Adipose tissue (tissue), 3 donors: ENCODE results near the gene RSPH9. TPM values are rescaled to one million over a fixed set of nuclear protein-coding genes. Genes with fewer than 3 reads are reported as not detected.
A peak's percentile ranks its signal among the peaks of the same experiment; 100 is the strongest.

ENCODE experiments used
- H3K27ac ChIP-seq: one replicate; pipeline ENCODE4 v1.5.1; 2013; ENCODE audit warnings: low read depth, low read length
- WGBS, 3 donors: extraction: QIAGEN DNeasy Blood & Tissue Kit; methylation state at CpG; one replicate each; pipeline ENCODE4 v1.1.7; 2013; 5-methylcytosine and 5-hydroxymethylcytosine counted together
- polyA plus RNA-seq, 3 donors: library from polyadenylated mRNA; stranded (reverse); fragments of 200-250 nt; gene quantifications; one replicate each; pipeline ENCODE4 v1.2.3, GENCODE V29; 2013
- donor health status: healthy with polysubstance abuse.
- donor health status: Bipolar disorder and iron deficiency.
- donor health status: healthy.

RSPH9 gene
- polyA plus RNA-seq, 3 donors, result 0.21 to 0.52 (median 0.22) TPM

DNA sequence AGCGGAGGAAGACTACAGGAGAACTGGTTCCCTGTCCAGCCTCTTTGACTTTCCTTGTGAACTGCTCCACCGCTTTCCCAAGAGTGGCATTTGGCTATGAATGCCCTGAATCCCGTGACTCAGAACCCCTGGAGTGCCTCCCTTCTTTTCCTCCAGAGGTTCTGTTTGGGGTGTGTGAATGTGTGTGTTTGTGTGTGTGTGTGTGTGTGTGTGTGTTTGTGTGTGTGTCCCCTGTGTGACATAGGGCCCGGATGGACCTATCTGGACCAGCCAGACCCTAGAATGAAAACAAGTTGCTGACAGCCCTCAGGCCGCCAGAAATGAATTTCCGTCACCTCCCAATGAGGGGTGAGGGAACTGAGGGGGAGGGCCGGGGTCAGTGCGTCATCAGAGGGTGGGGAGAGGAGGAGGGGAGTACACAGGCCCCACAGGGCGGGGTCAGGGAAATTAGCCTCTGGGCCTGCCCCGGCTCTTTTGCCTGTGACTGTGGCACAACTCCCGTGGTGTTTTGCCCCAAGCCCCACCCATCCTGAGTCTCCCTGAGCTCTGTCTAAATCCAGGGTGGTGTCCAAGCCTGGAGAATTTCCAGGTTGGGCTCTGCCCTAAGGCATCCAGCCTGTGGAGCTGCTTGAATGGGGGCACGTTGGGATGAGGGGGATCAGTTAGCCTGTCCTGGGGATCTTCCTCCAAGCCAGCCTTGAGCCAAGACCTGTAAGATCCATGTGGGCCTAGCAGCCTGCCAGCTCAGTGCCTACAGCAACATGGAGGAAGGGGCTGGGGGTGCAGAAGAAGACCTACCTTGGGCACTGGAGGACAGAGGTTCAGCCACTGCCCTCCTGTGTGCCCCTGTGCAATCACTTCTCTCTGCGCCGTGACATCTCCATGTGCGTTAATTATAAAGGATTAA lies 58.0 kb downstream of the RSPH9 start:
- WGBS, 3 donors, result 29 to 32% (median 29%) methylated on average over 15 of the region's 15 CpGs
- H3K27ac ChIP-seq, result peak overlapping the region; percentile 36

DNA sequence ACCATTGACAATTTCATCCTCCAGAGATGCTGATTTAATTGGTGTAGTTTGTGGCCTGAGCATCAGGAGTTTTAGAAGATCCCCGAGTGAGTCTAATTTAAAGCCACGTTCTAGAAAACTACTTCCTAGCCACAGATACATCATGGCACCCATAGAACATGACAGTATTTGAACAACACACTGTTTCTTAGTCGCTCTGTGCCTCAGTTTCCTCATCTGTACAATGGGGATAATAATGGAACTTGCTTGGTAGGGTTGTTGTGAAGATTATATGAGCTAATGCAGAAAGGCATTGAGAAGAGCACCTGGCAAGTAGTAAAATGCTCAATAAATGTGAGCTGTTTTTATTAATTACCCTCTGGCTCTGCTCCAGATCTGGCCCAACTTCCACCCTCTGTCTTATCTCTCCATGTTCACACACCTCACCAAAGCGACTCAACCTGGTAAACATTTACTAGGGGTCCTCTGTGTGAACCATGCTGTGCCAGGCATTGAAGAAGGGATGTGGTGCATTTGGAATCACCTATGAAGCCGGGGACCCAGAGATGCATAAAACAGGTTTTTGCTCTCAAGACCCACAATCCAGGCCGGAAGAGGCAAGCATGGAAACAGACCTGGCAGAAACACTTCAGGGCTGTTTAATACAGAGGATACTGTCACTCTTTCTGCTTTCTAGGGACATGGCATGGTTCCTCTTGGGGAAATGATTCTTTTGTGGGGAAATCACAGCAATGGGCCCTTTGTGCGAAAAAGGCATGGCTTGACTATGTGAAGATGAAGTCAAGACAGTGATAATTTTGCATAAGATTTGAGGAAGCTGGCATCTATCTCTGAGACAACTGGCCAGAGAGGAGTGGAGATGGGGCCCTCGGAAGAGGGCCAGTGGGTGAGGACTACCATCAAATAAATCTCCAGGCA lies 58.9 kb downstream of the RSPH9 start:
- WGBS, 3 donors, result 64 to 84% (median 79%) methylated on average over 8 of the region's 8 CpGs
- H3K27ac ChIP-seq, result peak overlapping the region; percentile 36

DNA sequence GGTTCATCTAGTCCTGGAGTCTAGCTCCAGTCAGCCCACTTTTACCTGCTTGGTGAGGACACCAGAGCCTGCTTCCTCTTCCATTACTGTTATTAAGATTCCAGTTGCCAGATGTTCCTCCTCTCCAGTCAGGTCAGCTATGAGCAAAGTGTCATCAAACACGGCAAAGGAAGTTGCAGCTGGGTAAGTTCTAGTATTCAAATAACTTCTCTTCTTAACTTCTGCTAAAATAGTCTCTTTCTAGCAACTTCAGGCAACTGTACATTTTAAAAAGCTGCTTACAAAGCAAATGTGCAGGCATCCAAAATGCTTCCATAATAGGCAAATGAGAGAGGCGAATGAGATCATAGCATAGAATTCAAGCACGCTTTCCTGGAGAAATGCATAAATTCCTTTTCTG lies 61.2 kb downstream of the RSPH9 start:
- WGBS, 3 donors, result 31 to 62% (median 34%) methylated on average over 3 of the region's 3 CpGs
- no peak overlapping the region for H3K27ac ChIP-seq

DNA sequence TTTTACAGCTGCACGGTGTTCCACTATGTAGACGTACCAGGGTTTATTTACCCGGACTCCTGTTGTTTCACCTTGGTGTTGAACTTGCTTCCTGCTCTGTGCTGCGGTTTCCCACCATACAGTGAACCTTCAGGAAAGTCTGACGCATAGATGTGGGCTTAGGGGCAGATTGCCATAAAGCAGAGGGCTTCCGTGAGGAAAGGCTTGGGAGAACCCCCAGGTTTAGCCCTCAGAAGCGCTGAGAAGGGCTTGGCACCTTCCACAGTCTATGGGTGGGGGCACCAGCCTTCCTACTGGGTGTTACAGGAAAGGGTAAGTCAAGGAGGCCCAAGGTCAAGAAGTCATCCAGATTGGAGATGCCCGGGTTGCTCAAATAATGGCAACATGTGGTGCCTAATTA lies 62.0 kb downstream of the RSPH9 start:
- WGBS, 3 donors, result 60 to 72% (median 66%) methylated on average over 8 of the region's 8 CpGs
- H3K27ac ChIP-seq, result peak overlapping the region; percentile 24

DNA sequence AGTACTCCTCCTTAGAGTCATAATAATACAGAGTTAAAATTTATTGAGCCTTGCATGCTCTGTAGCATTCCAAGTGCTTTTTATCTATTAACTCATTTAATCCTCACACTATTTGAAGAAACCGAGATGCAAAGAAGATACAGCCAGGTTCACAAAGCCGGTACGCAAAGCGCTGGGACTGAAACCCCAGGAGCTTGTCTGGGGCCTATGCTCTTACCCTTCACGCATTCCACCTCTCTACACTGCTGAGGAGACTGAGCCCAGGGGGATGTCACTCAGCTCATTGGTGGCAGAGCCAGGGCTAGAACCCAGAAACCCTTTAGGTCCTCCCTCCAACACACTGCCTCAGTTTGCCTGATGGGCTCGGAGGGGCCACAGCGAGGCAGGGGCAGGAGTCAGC lies 62.4 kb downstream of the RSPH9 start:
- H3K27ac ChIP-seq, result no peak overlapping the region
- 87 to 94% (median 93%) methylated on average over 7 of the region's 7 CpGs for WGBS, 3 donors

DNA sequence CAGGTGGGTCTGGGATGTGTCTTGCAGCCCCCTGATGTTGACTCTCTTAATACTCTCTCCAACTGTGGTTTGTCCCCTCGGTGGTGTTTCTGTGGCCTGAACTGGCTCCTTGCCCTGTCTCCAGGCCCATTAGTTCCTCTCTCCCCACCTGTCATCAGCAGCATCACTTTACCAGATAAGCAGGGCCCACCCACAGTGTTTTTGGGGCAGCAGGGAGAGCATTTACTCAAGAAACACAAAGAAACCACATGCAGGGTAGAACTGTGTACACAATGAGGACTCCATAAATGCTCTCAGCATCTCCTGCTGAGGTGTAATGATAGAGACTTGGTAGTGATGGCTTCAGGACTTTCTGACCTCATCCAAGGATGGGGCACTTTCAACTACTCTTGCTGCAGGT lies 62.9 kb downstream of the RSPH9 start:
- no peak overlapping the region for H3K27ac ChIP-seq
- WGBS, 3 donors, result 17 to 52% (median 50%) methylated on average over 1 of the region's 1 CpG

DNA sequence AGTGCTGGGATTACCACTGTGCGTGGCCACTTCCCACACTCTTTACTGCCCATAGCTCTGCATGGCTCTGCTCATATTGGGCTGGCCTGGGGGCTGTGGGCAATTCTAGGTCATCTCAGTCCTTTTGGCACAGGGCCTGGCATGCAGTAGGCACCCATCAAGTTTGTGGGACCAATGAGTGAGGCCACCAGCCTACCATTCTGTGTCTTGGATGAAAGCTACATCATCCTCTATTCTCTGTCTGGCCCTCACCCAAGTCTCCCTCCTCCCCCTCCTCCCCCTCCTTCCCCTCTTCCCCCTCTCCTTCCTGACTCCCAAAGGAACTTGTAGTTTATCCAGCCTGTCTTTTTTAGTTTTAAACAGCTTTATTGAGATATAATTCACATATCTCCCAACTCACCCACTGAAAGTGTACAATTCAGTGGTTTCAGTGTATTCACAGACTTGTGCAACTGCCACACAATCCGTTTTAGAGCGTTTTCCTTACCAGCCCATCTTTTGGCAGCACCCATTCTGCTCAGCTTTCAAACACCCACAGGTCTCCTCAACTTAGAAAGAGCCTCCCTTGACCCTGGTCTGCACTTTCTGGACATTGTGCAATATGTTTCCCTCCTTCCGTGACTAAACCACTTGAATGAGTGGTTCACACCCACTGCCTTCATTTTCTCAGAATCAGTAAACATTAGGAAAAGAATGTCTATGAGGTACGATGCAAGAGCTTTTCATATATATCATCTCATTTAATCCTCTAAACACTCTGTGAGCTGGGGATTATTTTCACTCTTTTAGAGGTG lies 64.2 kb downstream of the RSPH9 start:
- H3K27ac ChIP-seq, result no peak overlapping the region
- 31 to 77% (median 39%) methylated on average over 5 of the region's 5 CpGs for WGBS, 3 donors

DNA sequence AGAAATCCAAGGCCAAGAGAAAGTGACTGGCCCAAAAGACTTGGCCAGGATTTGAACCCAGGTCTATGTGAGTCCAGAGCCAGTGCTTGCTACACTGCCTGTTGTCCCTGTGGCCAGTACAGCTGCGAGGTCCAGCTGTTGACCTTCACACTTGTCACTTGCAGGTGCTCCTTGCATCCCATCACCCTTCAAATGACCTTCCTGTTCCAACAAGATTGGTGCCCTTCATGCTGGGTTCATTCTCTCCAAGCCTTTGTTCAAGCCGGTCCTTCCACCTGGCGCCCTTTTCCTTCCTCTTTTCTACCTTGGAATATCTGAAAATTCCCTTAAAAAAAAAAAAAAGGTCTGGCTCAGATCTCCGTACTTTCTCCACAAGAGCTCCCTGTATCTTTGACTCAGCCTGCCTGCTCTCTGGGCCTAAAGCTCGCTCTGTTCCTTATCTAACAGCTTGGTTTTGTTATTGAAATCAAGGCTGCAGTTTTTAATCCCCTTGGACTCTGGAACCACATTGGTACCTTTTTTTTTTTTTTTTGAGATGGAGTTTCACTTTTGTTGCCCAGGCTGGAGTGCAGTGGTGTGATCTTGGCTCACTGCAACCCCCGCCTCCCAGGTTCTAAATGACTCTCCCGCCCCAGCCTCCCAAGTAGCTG lies 64.9 kb downstream of the RSPH9 start:
- no peak overlapping the region for H3K27ac ChIP-seq
- 62 to 71% (median 66%) methylated on average over 7 of the region's 7 CpGs for WGBS, 3 donors

DNA sequence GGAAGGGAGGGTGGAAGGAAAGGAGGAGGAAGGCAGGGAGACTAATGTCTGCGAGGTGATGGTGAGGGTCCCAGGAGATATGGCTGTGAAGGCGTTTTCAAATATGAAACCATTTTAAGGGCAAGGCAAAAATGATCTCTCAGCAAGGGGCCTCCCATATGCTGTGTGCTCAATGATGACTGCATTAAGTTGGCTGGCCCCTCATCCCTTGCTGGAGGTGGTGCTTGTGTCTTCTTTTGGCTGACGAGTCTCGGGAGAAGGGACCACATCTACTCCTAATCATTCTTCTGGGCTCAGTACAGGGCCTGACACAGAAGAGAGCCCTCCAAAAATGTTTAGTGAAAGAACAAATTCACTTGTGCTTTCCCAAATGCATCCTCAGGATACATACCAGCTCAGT lies 65.7 kb downstream of the RSPH9 start:
- WGBS, 3 donors, result 67 to 78% (median 75%) methylated on average over 4 of the region's 4 CpGs
- no peak overlapping the region for H3K27ac ChIP-seq

DNA sequence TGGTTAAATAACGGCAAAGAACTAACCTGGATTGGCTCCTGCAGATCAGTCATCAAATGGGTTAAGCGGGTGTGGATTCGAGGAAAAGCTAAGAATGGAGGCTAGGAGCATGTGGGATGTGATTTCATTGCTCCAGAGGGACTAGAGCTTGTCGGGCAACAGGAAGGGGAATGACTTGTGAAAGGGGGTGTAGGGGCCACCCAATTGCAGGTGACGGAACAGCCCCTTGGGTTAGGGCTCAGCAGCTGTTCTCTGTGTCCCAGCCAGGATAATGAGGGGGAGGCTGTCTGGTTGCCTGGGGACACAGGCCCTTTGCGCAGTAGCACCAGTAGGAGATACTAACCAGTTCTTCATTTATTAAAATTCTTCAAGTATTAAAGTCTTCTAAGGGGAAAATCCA lies 67.7 kb downstream of the RSPH9 start:
- WGBS, 3 donors, result 63 to 87% (median 64%) methylated on average over 6 of the region's 6 CpGs
- no peak overlapping the region for H3K27ac ChIP-seq

DNA sequence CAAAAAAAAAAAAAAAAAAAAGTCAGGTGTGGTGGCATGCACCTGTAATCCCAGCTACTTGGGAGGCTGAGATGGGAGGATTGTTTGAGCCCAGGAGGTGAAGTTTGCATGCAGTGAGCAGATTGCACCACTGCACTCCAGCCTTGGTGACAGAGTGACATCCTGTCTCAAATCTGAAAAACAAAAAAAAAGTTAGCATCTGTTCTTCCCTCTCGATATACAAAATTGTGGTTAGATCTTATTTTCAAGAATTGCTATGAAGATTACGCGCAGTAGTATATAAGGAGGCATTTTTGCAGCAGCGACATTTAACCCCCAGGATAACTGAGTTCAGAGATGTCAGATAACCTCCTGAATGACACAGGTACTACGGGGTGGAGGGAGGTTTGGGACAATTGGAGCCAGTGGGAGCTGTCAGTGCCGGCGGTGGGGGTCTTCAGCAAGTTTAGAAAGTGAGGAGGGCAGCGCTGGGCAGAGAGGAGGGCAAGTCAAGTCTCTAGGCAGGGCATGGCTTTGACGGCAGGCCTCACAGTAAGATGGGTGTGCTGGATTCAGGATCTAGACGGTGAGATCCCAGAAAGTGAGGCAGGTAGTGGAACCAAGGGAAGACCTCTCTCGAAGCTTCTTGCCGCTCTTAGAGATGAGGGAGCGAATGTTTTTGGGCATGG lies 68.9 kb downstream of the RSPH9 start:
- no peak overlapping the region for H3K27ac ChIP-seq
- 89% methylated on average over 13 of the region's 13 CpGs for WGBS, 3 donors

DNA sequence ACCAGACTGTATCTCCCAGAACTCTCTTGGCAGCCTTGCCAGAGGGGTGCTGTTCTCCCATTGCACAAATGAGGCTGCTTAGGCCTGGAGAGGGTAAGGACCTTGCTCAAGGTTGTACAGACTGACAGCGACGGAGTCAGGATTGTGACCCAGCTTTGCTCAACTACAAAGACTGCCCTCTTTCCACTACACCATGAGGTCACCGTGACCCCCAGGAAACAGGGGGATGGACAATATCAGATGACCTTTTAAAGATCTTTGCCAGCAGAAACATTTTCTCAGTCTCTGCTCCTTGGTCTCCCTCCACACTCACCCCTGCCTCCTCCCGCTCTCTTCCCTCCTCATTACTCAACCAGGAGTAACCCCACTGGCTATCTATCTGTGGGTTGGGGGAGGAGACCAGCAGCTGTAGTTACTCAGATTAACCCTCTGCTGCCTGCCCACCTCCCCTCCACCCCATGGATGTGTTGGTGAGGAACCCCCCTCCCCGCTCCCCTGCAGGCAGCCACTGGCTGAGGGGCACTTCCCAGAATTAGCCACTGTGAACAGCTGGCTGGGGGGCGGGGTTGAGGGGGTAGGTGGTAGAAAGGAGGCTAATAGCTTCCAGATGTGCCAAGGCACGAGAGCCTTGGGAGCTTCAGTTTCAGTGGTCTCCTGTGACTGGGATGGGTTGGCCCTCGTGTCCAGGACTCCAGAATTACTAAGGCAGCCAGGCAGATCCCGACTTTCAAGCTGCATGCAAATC lies 69.6 kb downstream of the RSPH9 start:
- 51 to 57% (median 56%) methylated on average over 9 of the region's 9 CpGs for WGBS, 3 donors
- H3K27ac ChIP-seq, result no peak overlapping the region

DNA sequence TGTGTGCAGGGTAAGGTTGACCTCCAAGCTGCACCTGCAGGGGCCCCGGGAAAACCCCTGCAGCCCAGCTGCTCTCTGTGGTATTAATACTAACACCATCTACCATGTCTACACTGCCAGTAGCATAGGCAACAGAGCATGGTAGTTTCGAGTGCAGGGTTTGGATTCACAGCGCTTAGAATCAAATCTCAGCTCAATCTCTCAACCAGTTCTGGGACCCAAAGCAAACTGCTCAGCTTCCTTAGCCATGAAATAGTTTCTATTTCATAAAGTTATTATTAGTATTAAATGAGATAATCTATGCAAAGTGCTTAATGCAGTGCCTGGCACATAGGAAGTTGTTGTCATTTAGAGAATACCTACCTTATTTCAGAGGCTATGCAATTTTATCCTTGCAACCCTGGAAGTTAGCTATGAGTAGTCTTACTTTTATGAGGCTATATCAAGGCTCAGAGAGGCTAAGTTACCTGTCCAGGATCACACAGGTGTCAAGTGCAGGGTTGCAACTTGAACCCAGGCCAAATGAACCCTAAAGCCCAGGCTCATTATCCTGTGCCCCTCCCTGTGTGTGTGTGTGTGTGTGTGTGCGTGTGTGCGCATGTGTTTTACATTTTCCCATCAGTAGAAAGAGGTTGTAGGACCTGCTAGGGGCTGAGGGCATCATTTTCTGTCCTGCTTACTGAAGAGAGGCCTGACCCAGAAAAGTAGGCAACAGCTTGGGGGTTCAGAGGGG lies 70.4 kb downstream of the RSPH9 start:
- WGBS, 3 donors, result 63 to 73% (median 72%) methylated on average over 5 of the region's 5 CpGs
- no peak overlapping the region for H3K27ac ChIP-seq

DNA sequence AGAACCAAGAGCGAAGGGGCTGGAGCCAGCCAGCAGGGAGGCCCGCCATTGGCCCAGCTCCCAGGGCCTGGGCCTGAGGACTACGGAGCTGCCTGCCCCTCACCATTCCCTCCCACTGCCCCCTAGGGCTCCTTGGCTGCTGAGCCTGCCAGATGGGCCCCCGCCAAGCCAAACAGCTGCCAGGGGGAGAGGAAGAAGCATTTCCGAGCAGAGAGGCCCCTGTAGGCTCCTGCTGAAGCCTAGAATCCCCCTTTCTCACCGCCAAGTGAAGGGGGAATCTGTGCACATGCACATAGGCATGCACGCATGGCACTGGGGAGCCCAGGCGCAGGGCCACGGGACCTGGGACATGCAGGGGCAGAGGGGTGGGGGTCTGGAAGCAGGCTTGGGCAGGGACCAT lies 71.3 kb downstream of the RSPH9 start:
- 32 to 69% (median 35%) methylated on average over 9 of the region's 9 CpGs for WGBS, 3 donors
- H3K27ac ChIP-seq, result no peak overlapping the region

DNA sequence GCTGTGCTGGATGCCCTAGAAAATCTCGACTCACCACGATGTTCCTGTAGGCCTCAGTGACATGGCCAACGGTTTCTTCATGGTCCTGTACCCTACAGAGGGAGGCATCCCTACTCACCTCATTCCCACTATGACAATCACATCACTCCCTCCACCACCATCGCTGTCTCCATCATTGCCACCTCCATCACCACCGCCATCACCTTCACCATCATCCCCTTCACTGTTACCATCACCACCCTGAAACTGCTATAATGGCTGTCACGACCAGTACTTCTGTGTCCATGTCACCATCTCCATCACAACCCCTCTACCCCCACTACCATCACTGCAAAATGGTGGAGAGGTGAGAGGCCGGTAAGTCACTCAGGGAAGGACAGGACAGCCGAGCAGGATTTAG lies 72.6 kb downstream of the RSPH9 start:
- no peak overlapping the region for H3K27ac ChIP-seq
- 82 to 88% (median 85%) methylated on average over 8 of the region's 8 CpGs for WGBS, 3 donors

DNA sequence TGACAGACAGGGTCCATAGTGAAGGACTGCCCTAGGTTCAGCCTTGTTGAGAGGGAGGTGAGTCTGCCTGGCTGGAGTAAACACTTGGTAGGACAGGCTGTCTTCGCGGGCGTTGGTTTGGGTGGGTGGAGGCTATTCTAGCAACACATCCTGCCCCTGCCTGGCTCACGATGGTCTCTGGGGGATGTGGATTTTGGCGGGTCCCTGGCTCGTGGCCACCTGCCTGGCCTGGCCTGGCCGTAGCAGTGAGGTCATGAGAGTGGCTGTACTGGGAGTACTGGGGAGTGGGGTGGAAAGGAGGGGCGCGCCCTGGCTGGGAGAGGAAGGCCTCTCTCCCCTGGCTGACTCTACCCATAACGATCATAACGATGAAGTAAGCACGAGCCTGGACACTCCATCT lies 73.0 kb downstream of the RSPH9 start:
- 36 to 62% (median 41%) methylated on average over 10 to 12 of the region's 12 CpGs for WGBS, 3 donors
- H3K27ac ChIP-seq, result no peak overlapping the region
